Natural killer cell (primary cell): ENCODE measurements around the gene SEC14L1. TPM values are rescaled to one million over a fixed set of nuclear protein-coding genes. Genes with fewer than 3 reads are reported as not detected.

Source experiments
- ATAC-seq, 3 donors: fragments of 150-1000 bp in 2 of 3; fragments of 200-7000 bp in 1 of 3; cut with Tn5 transposase; 1 replicate in 1 of 3; 2 replicates in 2 of 3; pipeline ENCODE4 v1.10.0; 2021; ENCODE audit warnings: mild to moderate bottlenecking in 2 of 3, moderate library complexity in 2 of 3
- DNase-seq, 2 donors: peaks; one replicate each; pipeline versions ENCODE4 v3.0.0 to v3.0.0-alpha.2; 2013 to 2021; ENCODE audit warnings: mixed read lengths in 1 of 2
- H3K27ac ChIP-seq: one replicate; pipeline ENCODE4 v1.5.1; 2013; ENCODE audit warnings: mild to moderate bottlenecking, low read length
- H3K27me3 ChIP-seq: one replicate; pipeline ENCODE4 v1.6.1; 2013; ENCODE audit warnings: low read length; ENCODE audit not compliant: control insufficient read depth, insufficient read depth
- H3K36me3 ChIP-seq: one replicate; pipeline ENCODE4 v1.6.1; 2013; ENCODE audit warnings: low read length; ENCODE audit not compliant: control insufficient read depth, insufficient read depth
- H3K4me1 ChIP-seq: one replicate; pipeline ENCODE4 v1.6.1; 2013; ENCODE audit warnings: low read length; ENCODE audit not compliant: control insufficient read depth, insufficient read depth
- H3K4me3 ChIP-seq: one replicate; pipeline ENCODE4 v1.5.1; 2013; ENCODE audit warnings: low read length
- H3K9me3 ChIP-seq: one replicate; pipeline ENCODE4 v1.6.1; 2013; ENCODE audit warnings: low read length; ENCODE audit not compliant: control insufficient read depth, insufficient read depth
- H3K27ac Mint-ChIP-seq, 2 donors: one replicate each; pipeline ENCODE4 v1.8.0; 2022; ENCODE audit warnings: mild to moderate bottlenecking in 2 of 2, mixed read lengths in 2 of 2, moderate library complexity in 1 of 2
- H3K27me3 Mint-ChIP-seq, 2 donors: one replicate each; pipeline ENCODE4 v1.8.0; 2022; ENCODE audit warnings: low read depth in 2 of 2, mixed read lengths in 2 of 2
- H3K36me3 Mint-ChIP-seq: one replicate; pipeline ENCODE4 v1.8.0; 2022; ENCODE audit warnings: mixed read lengths
- H3K4me1 Mint-ChIP-seq, 2 donors: one replicate each; pipeline ENCODE4 v1.8.0; 2022; ENCODE audit warnings: mixed read lengths in 2 of 2
- H3K4me3 Mint-ChIP-seq: one replicate; pipeline ENCODE4 v1.8.0; 2022; ENCODE audit warnings: mild to moderate bottlenecking, moderate library complexity, mixed read lengths
- H3K9me3 Mint-ChIP-seq, 2 donors: one replicate each; pipeline ENCODE4 v1.8.0; 2022; ENCODE audit warnings: mixed read lengths in 2 of 2
- CTCF ChIP-seq: fragments of 200-600 bp; IDR thresholded peaks from one replicate; pipeline ENCODE4 v1.8.0; 2022; ENCODE audit warnings: antibody characterized with exemption
- WGBS: methylation state at CpG from one replicate; pipeline ENCODE4 v1.1.7; 2013; ENCODE audit warnings: missing lambda C conversion rate; ENCODE audit not compliant: insufficient coverage; 5-methylcytosine and 5-hydroxymethylcytosine counted together
- intact Hi-C: fragments of 100-400 bp; cut with micrococcal nuclease; formaldehyde crosslinking; loops from one replicate; pipeline ENCODE4 v1.14.2; 2022
- total RNA-seq, 4 donors: library from RNA; stranded (reverse); fragments of 120-200 nt in 1 of 4; gene quantifications; one replicate each; pipeline versions ENCODE4 v1.2.3 to v1.2.4, GENCODE V29; 2013 to 2022

SEC14L1 gene
- total RNA-seq, 3 donors from 2014 or later (not counting 1 experiment from before 2014, with no cell fraction given): 129 to 160 (median 129) TPM

DNA sequence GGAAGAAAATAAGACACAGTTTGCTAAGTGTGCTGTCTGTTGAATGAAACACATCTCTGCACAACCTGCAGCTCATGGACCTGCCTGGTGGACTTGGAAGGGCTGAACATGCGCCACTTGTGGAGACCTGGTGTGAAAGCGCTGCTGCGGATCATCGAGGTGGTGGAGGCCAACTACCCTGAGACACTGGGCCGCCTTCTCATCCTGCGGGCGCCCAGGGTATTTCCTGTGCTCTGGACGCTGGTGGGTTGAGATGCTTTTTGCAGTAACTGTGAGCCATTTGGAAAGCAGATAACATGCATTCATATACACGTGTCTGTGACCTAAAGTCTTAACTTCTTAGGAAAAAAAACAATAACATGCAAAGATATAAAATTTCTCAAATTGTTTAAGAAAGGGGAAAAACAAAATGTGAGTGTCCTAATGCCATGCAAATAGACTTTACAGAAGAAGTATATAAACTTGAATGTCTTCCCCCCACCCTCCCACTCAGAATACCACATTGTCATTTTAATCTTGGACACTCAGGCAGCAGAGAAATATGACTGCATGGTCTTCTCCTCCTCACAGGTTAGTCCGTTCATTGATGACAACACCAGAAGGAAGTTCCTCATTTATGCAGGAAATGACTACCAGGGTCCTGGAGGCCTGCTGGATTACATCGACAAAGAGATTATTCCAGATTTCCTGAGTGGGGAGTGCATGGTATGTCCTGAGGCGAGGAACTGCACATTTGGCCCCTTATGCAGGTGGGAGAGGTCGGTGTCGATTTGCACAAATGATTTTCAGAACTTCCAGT lies 65.6 kb downstream of the SEC14L1 start:
- TF ChIP-seq CTCF: no peak
- intact Hi-C loops: no loop called here
- WGBS: 53% methylated on average over 13 of the region's 14 CpGs
- H3K9me3 Mint-ChIP-seq: no peaks in the 10 kb centered on the region
- Histone ChIP-seq H3K4me3 (no peak overlapping the region), H3K36me3 (peaks cover 88% of the 10 kb centered on the region), H3K27me3 (no peaks in the 10 kb centered on the region), H3K27ac (peak overlapping the region; percentile 35), H3K4me1 (peaks cover 17% of the 10 kb centered on the region), H3K9me3 (no peaks in the 10 kb centered on the region)
- H3K36me3 Mint-ChIP-seq: peaks cover 16% of the 10 kb centered on the region
- H3K27me3 Mint-ChIP-seq: no peaks in the 10 kb centered on the region
- H3K27ac Mint-ChIP-seq: peak overlapping the region; percentile 79 to 80
- H3K4me3 Mint-ChIP-seq: peak overlapping the region; percentile 65
- DNase-seq (no peak), ATAC-seq (peak; percentile 52 to 72 (median 72))
- peaks cover 20 to 22% of the 10 kb centered on the region in 2 donors for H3K4me1 Mint-ChIP-seq

GRCh38 chr17:77207689-77208216 lies 67.0 kb downstream of the SEC14L1 start:
- Histone ChIP-seq H3K9me3 (no peaks in the 10 kb centered on the region), H3K4me3 (no peak overlapping the region), H3K27me3 (no peaks in the 10 kb centered on the region), H3K27ac (no peak overlapping the region), H3K4me1 (peaks cover 29% of the 10 kb centered on the region), H3K36me3 (peaks cover 95% of the 10 kb centered on the region)
- ATAC-seq: no peak
- Mint-ChIP-seq H3K36me3 (peaks cover 16% of the 10 kb centered on the region), H3K27me3 (no peaks in the 10 kb centered on the region), H3K4me1 (peaks cover 20 to 22% of the 10 kb centered on the region in 2 donors), H3K27ac (no peak overlapping the region), H3K9me3 (no peaks in the 10 kb centered on the region), H3K4me3 (no peak overlapping the region)
- TF ChIP-seq CTCF: no peak
- DNase-seq: no peak
- 97% methylated on average over 8 of the region's 9 CpGs for WGBS
- intact Hi-C loops: no loop called here

- intact Hi-C loops: no loop called here
- Mint-ChIP-seq H3K27me3 (no peaks in the 10 kb centered on the region), H3K4me1 (peaks cover 20 to 22% of the 10 kb centered on the region in 2 donors), H3K27ac (no peak overlapping the region), H3K36me3 (peaks cover 16% of the 10 kb centered on the region), H3K9me3 (no peaks in the 10 kb centered on the region), H3K4me3 (no peak overlapping the region)
- WGBS: 97% methylated on average over 16 of the region's 16 CpGs
- DNase-seq (no peak), ATAC-seq (no peak)
- peaks cover 35% of the 10 kb centered on the region for H3K4me1 ChIP-seq
- no peak overlapping the region for H3K4me3 ChIP-seq
- peaks cover 96% of the 10 kb centered on the region for H3K36me3 ChIP-seq
- H3K27me3 ChIP-seq: no peaks in the 10 kb centered on the region
- no peak for TF ChIP-seq CTCF
- H3K9me3 ChIP-seq: no peaks in the 10 kb centered on the region
- no peak overlapping the region for H3K27ac ChIP-seq
These were observed 67.5 kb downstream of the SEC14L1 start for GRCh38 chr17:77208217-77208808.
